ENCODE data around the gene EIF4B.

DNA sequence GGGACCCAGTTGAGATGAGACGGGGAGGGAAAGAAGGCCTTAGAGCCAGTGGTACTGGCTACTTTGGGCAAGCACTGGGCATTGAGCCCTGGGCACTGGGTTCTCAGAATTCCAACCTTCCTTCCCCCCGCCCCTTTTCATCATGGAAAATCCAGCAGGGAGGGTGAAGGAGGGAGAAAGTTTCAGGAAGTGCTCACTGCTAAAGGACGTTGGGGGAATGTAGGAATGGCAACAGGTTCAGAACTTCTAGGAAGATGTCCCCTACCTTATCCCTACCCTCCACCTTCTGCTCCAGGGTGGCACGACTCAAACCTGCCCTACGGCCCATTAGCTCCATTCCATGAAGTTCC lies 39.4 kb downstream of the EIF4B start:
- TF ChIP-seq POLR2A (IDR thresholded peaks at IDR 0.05; ENCODE audit: low read depth, low read length) (no peak), POLR2AphosphoS5 (IDR thresholded peaks at IDR 0.05; ENCODE audit: low read depth, low read length) (no peak), TAF1 (IDR thresholded peaks at IDR 0.05; ENCODE audit: borderline replicate concordance, low read depth, low read length) (no peak)

Data from GM12892 (cell line).